ENCODE data around the gene FTO.

The FTO gene

DNA sequence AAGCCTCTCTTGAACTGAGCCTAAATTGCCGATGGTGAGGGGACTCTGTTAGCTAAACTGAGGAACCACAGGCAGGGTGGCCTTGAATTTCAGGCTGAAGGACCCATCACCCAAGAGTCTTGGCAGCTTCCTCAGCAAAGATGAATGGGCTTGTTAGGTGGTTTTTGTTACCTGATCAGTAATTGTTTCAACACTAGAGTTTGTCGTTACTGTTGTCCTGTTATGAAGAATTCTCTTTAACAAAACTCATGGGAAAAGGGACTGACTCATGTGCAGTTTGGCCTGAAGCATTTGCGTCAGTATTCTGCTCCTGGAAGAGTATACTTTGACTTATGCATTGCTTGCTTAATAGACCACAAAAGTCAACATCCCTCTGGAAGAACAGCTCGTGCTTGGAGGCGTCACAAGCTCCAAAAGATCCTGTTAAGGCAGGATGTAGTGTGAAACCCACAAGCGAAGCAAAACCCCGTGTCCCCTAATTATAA, 376.6 kb downstream of the FTO start:
- Histone ChIP-seq H3K4me2 (ENCODE audit: low read depth, low read length, poor library complexity, severe bottlenecking) (no peak overlapping the region), H3K27me3 (ENCODE audit: low read length) (no peaks in the 10 kb centered on the region), H2AFZ (ENCODE audit: low read depth, low read length, severe bottlenecking) (no peak overlapping the region), H3K9ac (ENCODE audit: low read length) (no peak overlapping the region), H3K79me2 (ENCODE audit: insufficient read depth, low read length) (no peaks in the 10 kb centered on the region), H3K9me3 (ENCODE audit: insufficient read depth, low read length) (no peaks in the 10 kb centered on the region), H3F3A (ENCODE audit: insufficient read depth) (no peaks in the 10 kb centered on the region), H3K9me2 (replicated peaks; ENCODE audit: insufficient read depth, low read length) (no peaks in the 10 kb centered on the region), H3K4me3 (ENCODE audit: insufficient read depth, low read length, poor library complexity, severe bottlenecking) (no peak overlapping the region), H3K36me3 (ENCODE audit: low read length) (no peaks in the 10 kb centered on the region), H3K27ac (ENCODE audit: low read depth, low read length) (no peak overlapping the region), H4K20me1 (ENCODE audit: low read depth, low read length) (no peaks in the 10 kb centered on the region)
- no peak for TF ChIP-seq EZH2phosphoT487 (conservative IDR thresholded peaks at IDR 0.05; ENCODE audit: low read length)
- TF ChIP-seq CTCF (IDR thresholded peaks at IDR 0.05; ENCODE audit: insufficient read depth, low read length, poor library complexity, severe bottlenecking): no peak

- Histone ChIP-seq H3K27me3 (ENCODE audit: low read length) (no peaks in the 10 kb centered on the region), H3K9ac (ENCODE audit: low read length) (no peak overlapping the region), H3K9me3 (ENCODE audit: insufficient read depth, low read length) (no peaks in the 10 kb centered on the region), H3K9me2 (replicated peaks; ENCODE audit: insufficient read depth, low read length) (no peaks in the 10 kb centered on the region), H3K36me3 (ENCODE audit: low read length) (no peaks in the 10 kb centered on the region), H3K4me2 (ENCODE audit: low read depth, low read length, poor library complexity, severe bottlenecking) (no peak overlapping the region), H3K79me2 (ENCODE audit: insufficient read depth, low read length) (no peaks in the 10 kb centered on the region), H3F3A (ENCODE audit: insufficient read depth) (no peaks in the 10 kb centered on the region), H2AFZ (ENCODE audit: low read depth, low read length, severe bottlenecking) (no peak overlapping the region), H4K20me1 (ENCODE audit: low read depth, low read length) (no peaks in the 10 kb centered on the region), H3K27ac (ENCODE audit: low read depth, low read length) (no peak overlapping the region), H3K4me3 (ENCODE audit: insufficient read depth, low read length, poor library complexity, severe bottlenecking) (no peak overlapping the region)
- no peak for TF ChIP-seq EZH2phosphoT487 (conservative IDR thresholded peaks at IDR 0.05; ENCODE audit: low read length)
- TF ChIP-seq CTCF (IDR thresholded peaks at IDR 0.05; ENCODE audit: insufficient read depth, low read length, poor library complexity, severe bottlenecking): no peak
These were observed 382.8 kb downstream of the FTO start for GRCh38 chr16:54086791-54087190.

- Histone ChIP-seq H3K9me3 (ENCODE audit: insufficient read depth, low read length) (no peaks in the 10 kb centered on the region), H3K27me3 (ENCODE audit: low read length) (no peaks in the 10 kb centered on the region), H3K79me2 (ENCODE audit: insufficient read depth, low read length) (no peaks in the 10 kb centered on the region), H3K9ac (ENCODE audit: low read length) (no peak overlapping the region), H3K36me3 (ENCODE audit: low read length) (no peaks in the 10 kb centered on the region), H3K27ac (ENCODE audit: low read depth, low read length) (no peak overlapping the region), H2AFZ (ENCODE audit: low read depth, low read length, severe bottlenecking) (no peak overlapping the region), H3K4me3 (ENCODE audit: insufficient read depth, low read length, poor library complexity, severe bottlenecking) (no peak overlapping the region), H3F3A (ENCODE audit: insufficient read depth) (no peaks in the 10 kb centered on the region), H3K4me2 (ENCODE audit: low read depth, low read length, poor library complexity, severe bottlenecking) (no peak overlapping the region), H4K20me1 (ENCODE audit: low read depth, low read length) (no peaks in the 10 kb centered on the region), H3K9me2 (replicated peaks; ENCODE audit: insufficient read depth, low read length) (no peaks in the 10 kb centered on the region)
- TF ChIP-seq CTCF (IDR thresholded peaks at IDR 0.05; ENCODE audit: insufficient read depth, low read length, poor library complexity, severe bottlenecking) (no peak), EZH2phosphoT487 (conservative IDR thresholded peaks at IDR 0.05; ENCODE audit: low read length) (no peak)
These were observed 386.6 kb downstream of the FTO start for GRCh38 chr16:54090602-54091001.
